Liver (tissue), 9 donors: Measurements from ENCODE around the gene TMUB1. TPM values are rescaled to one million over a fixed set of nuclear protein-coding genes. Genes with fewer than 3 reads are reported as not detected.

Experiments
- DNase-seq: peaks from one replicate; pipeline ENCODE4 v3.0.0-alpha.2; 2017; ENCODE audit warnings: low spot score
- H3K27ac ChIP-seq, 2 donors: one replicate each; pipeline ENCODE4 v1.7.0; 2013; ENCODE audit warnings: inconsistent platforms in 2 of 2, low read length in 2 of 2, control low read depth in 1 of 2, low read depth in 1 of 2, mild to moderate bottlenecking in 1 of 2
- H3K27me3 ChIP-seq, 4 donors: one replicate each; pipeline versions ENCODE4 v1.6.1 to v1.7.0; 2013; ENCODE audit warnings: low read length in 3 of 4, inconsistent platforms in 1 of 4, mild to moderate bottlenecking in 1 of 4, moderate library complexity in 1 of 4; ENCODE audit not compliant: control insufficient read depth in 4 of 4, insufficient read depth in 4 of 4
- H3K36me3 ChIP-seq, 4 donors: one replicate each; pipeline versions ENCODE4 v1.6.1 to v1.7.0; 2013; ENCODE audit warnings: low read length in 3 of 4, mild to moderate bottlenecking in 3 of 4, low read depth in 1 of 4, moderate library complexity in 1 of 4; ENCODE audit not compliant: control insufficient read depth in 4 of 4, insufficient read depth in 3 of 4
- H3K4me1 ChIP-seq, 4 donors: one replicate each; pipeline versions ENCODE4 v1.6.1 to v1.7.0; 2013; ENCODE audit warnings: low read length in 3 of 4, mild to moderate bottlenecking in 3 of 4, moderate library complexity in 1 of 4; ENCODE audit not compliant: control insufficient read depth in 4 of 4, insufficient read depth in 4 of 4
- H3K4me3 ChIP-seq, 3 donors: one replicate each; pipeline versions ENCODE4 v1.6.1 to v1.7.0; 2013; ENCODE audit warnings: low read length in 3 of 3, control low read depth in 1 of 3, low read depth in 1 of 3, mild to moderate bottlenecking in 1 of 3
- H3K9ac ChIP-seq, 2 donors: one replicate each; pipeline ENCODE4 v1.7.0; 2013; ENCODE audit warnings: low read length in 2 of 2, mild to moderate bottlenecking in 2 of 2, moderate library complexity in 2 of 2, control low read depth in 1 of 2, low read depth in 1 of 2
- H3K9me3 ChIP-seq, 4 donors: one replicate each; pipeline versions ENCODE4 v1.6.1 to v1.7.0; 2013; ENCODE audit warnings: low read length in 3 of 4; ENCODE audit not compliant: control insufficient read depth in 4 of 4
- EGR1 ChIP-seq, 2 donors: IDR thresholded peaks; 2 replicates each; pipeline ENCODE4 v1.6.1; 2016 to 2018; ENCODE audit warnings: antibody characterized with exemption in 2 of 2, low read depth in 2 of 2
- FOXA1 ChIP-seq: IDR thresholded peaks from 2 replicates; pipeline ENCODE4 v1.6.1; 2016; ENCODE audit warnings: antibody characterized with exemption
- FOXA2 ChIP-seq: IDR thresholded peaks from 2 replicates; pipeline ENCODE4 v1.6.1; 2016; ENCODE audit warnings: antibody characterized with exemption
- GABPA ChIP-seq, 2 donors: IDR thresholded peaks in 1 of 2; conservative IDR thresholded peaks in 1 of 2; 2 replicates each; pipeline ENCODE4 v1.6.1; 2016; ENCODE audit warnings: antibody characterized with exemption in 2 of 2, mild to moderate bottlenecking in 1 of 2, moderate library complexity in 1 of 2
- HNF4A ChIP-seq, 2 donors: conservative IDR thresholded peaks; 2 replicates each; pipeline ENCODE4 v1.6.1; 2016; ENCODE audit warnings: antibody characterized with exemption in 2 of 2, mild to moderate bottlenecking in 2 of 2
- JUND ChIP-seq, 2 donors: IDR thresholded peaks; 2 replicates each; pipeline ENCODE4 v1.6.1; 2016; ENCODE audit warnings: antibody characterized with exemption in 2 of 2
- NR2F2 ChIP-seq: IDR thresholded peaks from 2 replicates; pipeline ENCODE4 v1.6.1; 2016; ENCODE audit warnings: antibody characterized with exemption
- RAD21 ChIP-seq, 2 donors: IDR thresholded peaks; 2 replicates each; pipeline ENCODE4 v1.6.1; 2016; ENCODE audit warnings: antibody characterized with exemption in 2 of 2, mild to moderate bottlenecking in 2 of 2
- TAF1 ChIP-seq: conservative IDR thresholded peaks from 2 replicates; pipeline ENCODE4 v1.6.1; 2016; ENCODE audit warnings: antibody characterized with exemption, mild to moderate bottlenecking
- YY1 ChIP-seq: IDR thresholded peaks from 2 replicates; pipeline ENCODE4 v1.6.1; 2016; ENCODE audit warnings: antibody characterized with exemption, mild to moderate bottlenecking
- WGBS: extraction: QIAGEN DNeasy Blood & Tissue Kit; methylation state at CpG from one replicate; pipeline ENCODE4 v1.1.7; 2013; 5-methylcytosine and 5-hydroxymethylcytosine counted together
- polyA plus RNA-seq, 2 donors: library from polyadenylated mRNA; stranded (reverse) in 1 of 2; unstranded in 1 of 2; fragments of 200-250 nt in 1 of 2; fragments of >200 nt in 1 of 2; fragmentation: Nextera tagmentation in 1 of 2; extraction: Ambion mirVana in 1 of 2; gene quantifications; one replicate each; pipeline versions ENCODE4 v1.2.1 to v1.2.3, GENCODE V29; 2013 to 2015
- total RNA-seq, 2 donors: library from RNA; depleted of rRNA; stranded (reverse); fragments of >200 nt; gene quantifications; one replicate each; pipeline ENCODE4 v1.2.3, GENCODE V29; 2014
- TF ChIP-seq, protein P1 (sequence below): IDR thresholded peaks from 2 replicates; pipeline ENCODE4 v1.6.1; 2016; ENCODE audit warnings: antibody characterized with exemption, mild to moderate bottlenecking
- TF ChIP-seq, protein P2 (sequence below): IDR thresholded peaks from 2 replicates; pipeline ENCODE4 v1.6.1; 2016; ENCODE audit warnings: antibody characterized with exemption
- TF ChIP-seq, protein P3 (sequence below): IDR thresholded peaks from 2 replicates; pipeline ENCODE4 v1.6.1; 2016; ENCODE audit warnings: antibody characterized with exemption
- donor health status: healthy.
- donor health status: healthy.
- donor health status: healthy.
- donor health status: healthy.
- donor health status: healthy.

Gene TMUB1
- total and polyA plus RNA-seq, 4 donors = 15.1 to 51.7 (median 30.5) TPM

DNA sequence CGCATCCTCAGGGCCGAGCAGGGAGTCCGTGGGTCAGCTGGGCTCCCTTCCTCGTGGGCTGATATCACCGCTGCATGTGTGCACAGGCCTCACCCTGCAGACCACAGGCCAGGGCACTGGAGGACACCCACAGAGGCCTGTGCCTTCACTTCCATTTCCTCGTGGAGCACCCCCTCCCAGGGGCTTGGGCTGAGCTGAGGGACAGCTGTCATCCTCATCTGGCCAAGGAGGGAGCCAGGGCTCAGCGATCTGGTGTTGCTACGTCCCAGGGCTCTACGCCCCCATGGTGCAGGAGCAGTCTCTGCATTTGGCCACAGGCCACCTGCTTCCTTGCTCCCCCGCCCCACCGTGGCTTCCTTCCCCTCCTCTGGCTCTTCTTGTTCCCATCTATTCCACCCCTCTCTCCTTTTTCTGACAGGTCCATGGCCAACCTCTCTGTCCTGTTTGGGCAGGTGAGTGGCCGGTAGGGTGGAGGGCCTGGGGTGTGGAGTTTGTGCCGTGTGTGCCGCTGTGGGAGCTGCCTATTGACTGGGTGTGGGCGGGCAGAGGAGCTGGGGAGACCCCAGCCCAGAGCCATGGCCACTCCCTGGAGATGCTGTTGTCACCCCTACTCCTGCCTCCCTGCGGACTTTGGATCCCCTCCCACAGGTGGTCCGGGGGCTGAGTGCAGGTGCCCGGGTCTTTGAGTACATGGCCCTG lies 43.3 kb downstream of the TMUB1 start:
- Histone ChIP-seq H3K9ac (no peak overlapping the region), H3K36me3 (peaks cover 0 to 29% (median 2%) of the 10 kb centered on the region in 4 donors)

DNA sequence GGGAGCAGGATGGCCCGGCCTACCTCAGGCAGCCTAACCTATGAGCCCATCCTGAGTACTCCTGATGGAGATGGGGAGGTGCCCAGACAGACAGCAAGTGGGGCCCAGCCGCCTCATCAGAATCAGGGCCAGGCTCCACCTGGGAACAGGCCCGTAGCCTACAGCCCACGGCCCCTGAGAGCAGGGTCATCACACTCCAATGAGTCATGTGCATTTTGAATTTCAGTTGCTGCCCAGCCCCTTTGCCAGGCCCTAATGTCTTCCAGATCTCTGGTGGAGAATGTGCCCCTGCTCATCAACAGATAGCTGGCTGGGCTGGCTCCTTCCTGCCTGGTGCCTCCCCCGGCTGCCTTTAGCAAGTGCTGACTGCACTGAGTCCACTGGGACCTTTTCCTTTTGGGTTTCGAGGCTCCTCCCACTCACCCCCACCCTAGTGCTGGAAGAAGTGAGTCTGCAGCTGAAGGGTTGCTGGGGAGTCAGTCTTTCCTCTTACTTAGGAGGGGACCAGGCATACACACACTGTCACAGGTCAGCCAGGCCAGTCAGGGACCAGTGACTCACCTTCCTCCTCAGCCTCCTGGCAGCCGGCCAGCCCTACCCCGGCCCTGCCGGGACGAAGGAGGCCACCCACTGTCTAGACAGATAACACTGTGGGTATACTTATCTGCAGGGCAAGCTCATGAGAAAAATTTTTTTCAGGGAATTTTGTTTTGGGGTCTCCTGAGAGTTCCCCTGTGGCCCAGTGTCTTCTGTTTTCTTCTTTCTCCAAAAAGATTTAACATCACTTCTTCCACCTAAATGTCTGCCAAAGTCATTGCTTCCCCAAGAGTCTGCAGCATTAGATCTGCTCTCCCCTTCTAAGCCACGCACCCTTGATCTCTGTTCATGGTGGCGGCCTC lies 44.1 kb downstream of the TMUB1 start:
- Histone ChIP-seq H3K9ac (no peak overlapping the region), H3K27ac (no peak overlapping the region), H3K4me3 (no peak overlapping the region), H3K27me3 (no peaks in the 10 kb centered on the region), H3K4me1 (peaks cover 0 to 5% (median 0%) of the 10 kb centered on the region in 4 donors), H3K9me3 (no peaks in the 10 kb centered on the region), H3K36me3 (peaks cover 0 to 28% (median 5%) of the 10 kb centered on the region in 4 donors)
- 54% methylated on average over 12 of the region's 12 CpGs for WGBS
- peak; percentile 87 for DNase-seq
- no peak for TF ChIP-seq FOXA2
- TF ChIP-seq JUND (IDR thresholded peaks at IDR 0.05) = peak in 1 of 2 donors; percentile 64

More for the DNA sequence above, 43.3 kb downstream of the TMUB1 start:
- Histone ChIP-seq H3K27me3 (no peaks in the 10 kb centered on the region), H3K9me3 (no peaks in the 10 kb centered on the region), H3K4me1 (peaks cover 0 to 5% (median 0%) of the 10 kb centered on the region in 4 donors), H3K27ac (no peak overlapping the region), H3K4me3 (no peak overlapping the region)
- no peak for TF ChIP-seq JUND (IDR thresholded peaks at IDR 0.05)
- no peak for TF ChIP-seq TAF1
- no peak for TF ChIP-seq GABPA (IDR thresholded peaks at IDR 0.05 in 1 of 2, conservative IDR thresholded peaks at IDR 0.05 in 1 of 2)
- TF ChIP-seq, protein P1, sequence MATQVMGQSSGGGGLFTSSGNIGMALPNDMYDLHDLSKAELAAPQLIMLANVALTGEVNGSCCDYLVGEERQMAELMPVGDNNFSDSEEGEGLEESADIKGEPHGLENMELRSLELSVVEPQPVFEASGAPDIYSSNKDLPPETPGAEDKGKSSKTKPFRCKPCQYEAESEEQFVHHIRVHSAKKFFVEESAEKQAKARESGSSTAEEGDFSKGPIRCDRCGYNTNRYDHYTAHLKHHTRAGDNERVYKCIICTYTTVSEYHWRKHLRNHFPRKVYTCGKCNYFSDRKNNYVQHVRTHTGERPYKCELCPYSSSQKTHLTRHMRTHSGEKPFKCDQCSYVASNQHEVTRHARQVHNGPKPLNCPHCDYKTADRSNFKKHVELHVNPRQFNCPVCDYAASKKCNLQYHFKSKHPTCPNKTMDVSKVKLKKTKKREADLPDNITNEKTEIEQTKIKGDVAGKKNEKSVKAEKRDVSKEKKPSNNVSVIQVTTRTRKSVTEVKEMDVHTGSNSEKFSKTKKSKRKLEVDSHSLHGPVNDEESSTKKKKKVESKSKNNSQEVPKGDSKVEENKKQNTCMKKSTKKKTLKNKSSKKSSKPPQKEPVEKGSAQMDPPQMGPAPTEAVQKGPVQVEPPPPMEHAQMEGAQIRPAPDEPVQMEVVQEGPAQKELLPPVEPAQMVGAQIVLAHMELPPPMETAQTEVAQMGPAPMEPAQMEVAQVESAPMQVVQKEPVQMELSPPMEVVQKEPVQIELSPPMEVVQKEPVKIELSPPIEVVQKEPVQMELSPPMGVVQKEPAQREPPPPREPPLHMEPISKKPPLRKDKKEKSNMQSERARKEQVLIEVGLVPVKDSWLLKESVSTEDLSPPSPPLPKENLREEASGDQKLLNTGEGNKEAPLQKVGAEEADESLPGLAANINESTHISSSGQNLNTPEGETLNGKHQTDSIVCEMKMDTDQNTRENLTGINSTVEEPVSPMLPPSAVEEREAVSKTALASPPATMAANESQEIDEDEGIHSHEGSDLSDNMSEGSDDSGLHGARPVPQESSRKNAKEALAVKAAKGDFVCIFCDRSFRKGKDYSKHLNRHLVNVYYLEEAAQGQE = no peak
- TF ChIP-seq RAD21 (IDR thresholded peaks at IDR 0.05) = no peak
- TF ChIP-seq, protein P2, sequence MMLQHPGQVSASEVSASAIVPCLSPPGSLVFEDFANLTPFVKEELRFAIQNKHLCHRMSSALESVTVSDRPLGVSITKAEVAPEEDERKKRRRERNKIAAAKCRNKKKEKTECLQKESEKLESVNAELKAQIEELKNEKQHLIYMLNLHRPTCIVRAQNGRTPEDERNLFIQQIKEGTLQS = no peak
- TF ChIP-seq, protein P3, sequence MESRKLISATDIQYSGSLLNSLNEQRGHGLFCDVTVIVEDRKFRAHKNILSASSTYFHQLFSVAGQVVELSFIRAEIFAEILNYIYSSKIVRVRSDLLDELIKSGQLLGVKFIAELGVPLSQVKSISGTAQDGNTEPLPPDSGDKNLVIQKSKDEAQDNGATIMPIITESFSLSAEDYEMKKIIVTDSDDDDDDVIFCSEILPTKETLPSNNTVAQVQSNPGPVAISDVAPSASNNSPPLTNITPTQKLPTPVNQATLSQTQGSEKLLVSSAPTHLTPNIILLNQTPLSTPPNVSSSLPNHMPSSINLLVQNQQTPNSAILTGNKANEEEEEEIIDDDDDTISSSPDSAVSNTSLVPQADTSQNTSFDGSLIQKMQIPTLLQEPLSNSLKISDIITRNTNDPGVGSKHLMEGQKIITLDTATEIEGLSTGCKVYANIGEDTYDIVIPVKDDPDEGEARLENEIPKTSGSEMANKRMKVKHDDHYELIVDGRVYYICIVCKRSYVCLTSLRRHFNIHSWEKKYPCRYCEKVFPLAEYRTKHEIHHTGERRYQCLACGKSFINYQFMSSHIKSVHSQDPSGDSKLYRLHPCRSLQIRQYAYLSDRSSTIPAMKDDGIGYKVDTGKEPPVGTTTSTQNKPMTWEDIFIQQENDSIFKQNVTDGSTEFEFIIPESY = no peak
- no peak for DNase-seq
- 77% methylated on average over 18 of the region's 18 CpGs for whole genome bisulfite sequencing

DNA sequence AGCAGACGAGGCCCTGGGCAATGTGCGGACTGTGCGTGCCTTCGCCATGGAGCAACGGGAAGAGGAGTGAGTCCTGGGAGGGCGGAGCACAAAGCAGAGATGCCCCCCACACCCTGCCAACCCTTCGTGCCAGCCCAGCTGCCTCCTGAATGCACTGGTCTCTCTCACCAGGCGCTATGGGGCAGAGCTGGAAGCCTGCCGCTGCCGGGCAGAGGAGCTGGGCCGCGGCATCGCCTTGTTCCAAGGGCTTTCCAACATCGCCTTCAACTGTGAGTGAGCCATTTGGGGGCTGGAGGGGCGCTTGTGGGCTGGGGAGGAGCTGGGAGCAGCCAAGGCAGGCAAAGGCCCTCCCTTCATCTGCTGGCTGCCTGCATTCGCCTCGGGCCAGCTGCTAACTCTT lies 47.4 kb downstream of the TMUB1 start:
- no peak for DNase-seq
- H3K9me3 ChIP-seq = no peaks in the 10 kb centered on the region
- no peaks in the 10 kb centered on the region for H3K27me3 ChIP-seq
- peaks cover 0 to 22% (median 5%) of the 10 kb centered on the region in 4 donors for H3K36me3 ChIP-seq
- no peak overlapping the region for H3K4me3 ChIP-seq
- no peak overlapping the region for H3K27ac ChIP-seq
- no peak overlapping the region for H3K9ac ChIP-seq
- 94% methylated on average over 17 of the region's 17 CpGs for WGBS
- peaks cover 0 to 5% (median 0%) of the 10 kb centered on the region in 4 donors for H3K4me1 ChIP-seq
- TF ChIP-seq HNF4A (conservative IDR thresholded peaks at IDR 0.05) (no peak), NR2F2 (no peak), EGR1 (IDR thresholded peaks at IDR 0.05; ENCODE audit: low read depth in 2 of 2) (no peak), YY1 (no peak), RAD21 (IDR thresholded peaks at IDR 0.05) (no peak), GABPA (IDR thresholded peaks at IDR 0.05 in 1 of 2, conservative IDR thresholded peaks at IDR 0.05 in 1 of 2) (no peak), FOXA1 (no peak)
- TF ChIP-seq, protein P1 = no peak
